ENCODE results near the gene RAD51B.
A peak's percentile ranks its signal among the peaks of the same experiment; 100 is the strongest.

RAD51B gene

DNA sequence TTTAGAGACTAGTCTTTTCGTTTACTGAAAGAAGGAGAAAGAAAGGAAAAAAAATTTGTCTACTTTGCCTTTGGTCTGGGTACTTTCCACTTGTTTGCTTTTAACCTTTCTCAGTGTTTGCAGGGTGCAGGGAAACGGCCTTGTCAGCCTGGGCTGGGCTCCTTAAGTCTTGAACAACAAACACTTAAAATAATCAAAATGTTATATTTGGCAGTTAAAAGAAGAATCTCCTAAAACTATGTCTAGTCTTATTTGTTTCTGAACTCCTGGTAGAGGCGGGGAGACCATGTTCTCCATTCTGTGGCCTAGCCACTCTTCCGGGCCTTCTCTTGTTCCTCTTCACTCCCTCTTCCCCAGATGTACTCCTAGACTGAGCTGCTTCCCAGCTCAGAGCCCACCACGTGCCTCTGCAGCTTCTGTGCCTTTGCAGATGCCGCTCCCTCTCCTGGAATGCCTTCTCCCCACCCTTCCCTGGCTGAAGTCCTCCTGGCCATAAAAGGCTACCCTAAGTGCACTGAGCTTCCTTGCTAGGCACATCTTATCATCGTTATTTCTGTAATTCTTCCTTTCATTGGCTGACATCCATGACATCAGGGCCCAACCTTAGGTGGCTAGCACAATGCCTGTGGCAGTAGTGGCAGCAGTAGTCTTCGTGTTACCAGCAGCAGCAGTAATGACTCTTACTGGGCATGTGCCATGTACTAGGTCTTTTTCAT lies 540.4 kb downstream of the RAD51B start:
- 0 out of 2 replicates have a peak, but pooled peaks have one; percentile 33 for TF ChIP-seq POLR2A (IDR thresholded peaks at IDR 0.05; ENCODE audit: low read depth, low read length)
- TF ChIP-seq POLR2AphosphoS5 (IDR thresholded peaks at IDR 0.05; ENCODE audit: low read depth, low read length) = no peak
- peak; percentile 66 for FAIRE-seq
- no peak for DNase-seq (ENCODE audit: insufficient read length)

GRCh38 chr14:68361231-68361630 lies 541.7 kb downstream of the RAD51B start:
- TF ChIP-seq POLR2A (IDR thresholded peaks at IDR 0.05; ENCODE audit: low read depth, low read length) (no peak), TAF1 (IDR thresholded peaks at IDR 0.05; ENCODE audit: borderline replicate concordance, low read depth, low read length) (no peak), POLR2AphosphoS5 (IDR thresholded peaks at IDR 0.05; ENCODE audit: low read depth, low read length) (no peak)
- FAIRE-seq (no peak), DNase-seq (ENCODE audit: insufficient read length) (no peak)

DNA sequence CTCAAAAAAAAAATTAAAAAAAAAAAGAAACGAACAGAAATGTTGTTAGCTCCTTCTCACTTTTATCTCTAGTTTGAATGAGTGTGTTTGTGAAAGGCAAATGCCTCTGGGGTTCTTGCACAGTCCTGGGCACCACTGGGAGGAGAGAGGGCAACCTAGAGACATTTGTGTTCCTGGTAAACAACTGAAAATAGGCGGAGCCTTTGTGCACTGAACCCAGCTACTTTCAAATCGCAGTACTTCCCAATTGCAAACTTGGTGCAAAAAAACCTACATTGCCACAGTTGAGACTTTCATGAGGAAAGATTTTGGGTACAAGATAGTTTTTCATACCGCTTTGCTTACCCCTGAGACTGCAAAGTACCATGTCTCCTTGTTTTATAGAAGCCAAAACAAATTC lies 543.3 kb downstream of the RAD51B start:
- FAIRE-seq (no peak), DNase-seq (ENCODE audit: insufficient read length) (no peak)
- no peak for TF ChIP-seq POLR2A (IDR thresholded peaks at IDR 0.05; ENCODE audit: low read depth, low read length)
- TF ChIP-seq TAF1 (IDR thresholded peaks at IDR 0.05; ENCODE audit: borderline replicate concordance, low read depth, low read length) = no peak

- FAIRE-seq (no peak), DNase-seq (ENCODE audit: insufficient read length) (no peak)
- TF ChIP-seq POLR2A (IDR thresholded peaks at IDR 0.05; ENCODE audit: low read depth, low read length) = no peak
- TF ChIP-seq POLR2AphosphoS5 (IDR thresholded peaks at IDR 0.05; ENCODE audit: low read depth, low read length) = no peak
- no peak for TF ChIP-seq TAF1 (IDR thresholded peaks at IDR 0.05; ENCODE audit: borderline replicate concordance, low read depth, low read length)
Measured at GRCh38 chr14:68363466-68363842, 543.9 kb downstream of the RAD51B start.

DNA sequence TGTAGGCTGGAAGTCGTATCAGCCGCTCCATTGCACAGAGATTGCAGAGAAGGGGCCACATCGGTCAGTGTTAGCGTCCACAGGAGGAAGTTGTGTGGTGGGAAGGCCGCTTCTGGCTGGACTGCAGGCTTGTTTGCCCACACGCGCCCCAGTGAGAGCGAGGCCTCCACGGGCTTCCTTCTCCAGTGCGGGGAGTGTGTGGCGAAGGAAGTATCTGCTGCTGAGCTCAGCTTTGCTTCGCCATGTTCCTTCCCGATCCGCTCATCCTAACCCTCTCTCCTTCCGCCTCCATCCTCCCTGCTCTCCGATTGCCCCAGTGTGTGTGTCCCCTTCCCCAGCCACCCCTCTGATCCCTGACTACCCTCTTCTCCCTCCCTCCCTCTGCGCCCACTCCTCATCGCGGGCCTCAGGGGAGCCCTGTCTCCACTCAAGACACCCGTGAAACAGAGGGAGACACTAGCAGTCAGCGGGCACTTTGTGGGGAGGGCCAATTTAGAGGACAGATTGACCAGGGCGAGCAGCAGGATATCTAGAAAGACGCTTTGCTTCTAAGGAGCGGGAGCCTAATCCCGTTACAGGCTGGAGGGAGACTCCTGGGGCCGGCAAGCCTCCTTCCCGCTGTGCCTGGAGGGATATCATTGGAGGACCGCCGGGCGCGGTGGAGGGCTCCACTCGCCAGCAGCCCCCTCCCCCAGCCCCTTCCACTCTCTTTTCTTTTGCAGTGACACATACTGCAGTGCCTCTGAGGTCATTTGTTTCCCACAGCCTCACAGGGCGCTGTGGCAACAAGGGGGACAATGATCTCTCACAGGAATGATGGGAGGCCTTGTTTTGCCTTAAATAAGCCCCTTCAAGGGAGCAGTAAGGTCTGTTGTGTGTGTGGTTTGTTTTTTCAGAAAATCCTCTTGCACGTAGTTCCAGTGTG lies 544.5 kb downstream of the RAD51B start:
- TF ChIP-seq POLR2AphosphoS5 (IDR thresholded peaks at IDR 0.05; ENCODE audit: low read depth, low read length) (no peak), TAF1 (IDR thresholded peaks at IDR 0.05; ENCODE audit: borderline replicate concordance, low read depth, low read length) (no peak), POLR2A (IDR thresholded peaks at IDR 0.05; ENCODE audit: low read depth, low read length) (no peak)
- no peak for FAIRE-seq
- no peak for DNase-seq (ENCODE audit: insufficient read length)

DNA sequence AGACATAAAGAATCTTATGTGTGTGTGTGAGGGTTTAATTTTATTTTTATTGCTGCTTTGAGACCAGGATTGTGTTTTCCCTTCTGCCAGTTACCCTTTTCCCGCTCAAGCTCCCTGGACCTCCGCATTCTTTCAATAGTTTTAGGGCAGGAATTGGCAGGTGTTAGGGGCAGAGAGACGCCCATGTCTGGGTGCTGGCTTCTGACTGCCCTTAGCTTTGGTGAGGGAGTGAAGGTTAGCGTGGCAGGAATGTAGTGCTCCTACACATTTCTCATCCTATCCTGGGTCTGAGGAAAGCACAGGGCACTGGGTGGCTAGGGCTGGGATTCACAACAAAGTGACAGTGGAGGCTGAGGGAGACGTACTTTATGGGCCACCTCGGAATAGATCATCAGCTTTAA lies 545.2 kb downstream of the RAD51B start:
- DNase-seq (ENCODE audit: insufficient read length) (no peak), FAIRE-seq (no peak)
- TF ChIP-seq POLR2A (IDR thresholded peaks at IDR 0.05; ENCODE audit: low read depth, low read length) (no peak), TAF1 (IDR thresholded peaks at IDR 0.05; ENCODE audit: borderline replicate concordance, low read depth, low read length) (no peak), POLR2AphosphoS5 (IDR thresholded peaks at IDR 0.05; ENCODE audit: low read depth, low read length) (no peak)

DNA sequence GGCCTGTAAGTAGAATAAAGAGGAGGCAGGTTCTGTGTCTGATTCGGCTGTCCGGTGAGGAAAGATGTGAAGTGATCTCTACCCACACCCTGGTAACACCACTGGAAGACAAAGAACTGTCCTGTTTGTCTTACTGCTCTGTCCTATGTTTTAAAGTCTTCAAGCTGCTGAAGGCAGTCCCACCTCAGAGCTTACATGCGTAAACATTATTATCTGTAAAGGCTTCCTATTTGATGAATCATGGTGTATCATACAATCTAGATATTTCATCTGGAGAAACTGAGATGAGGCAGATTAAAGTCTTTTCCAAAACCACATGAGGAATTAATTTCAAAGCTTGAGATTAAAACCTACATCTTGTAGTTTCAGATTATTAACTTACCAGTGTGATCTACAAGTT lies 545.6 kb downstream of the RAD51B start:
- DNase-seq (ENCODE audit: insufficient read length) (no peak), FAIRE-seq (no peak)
- TF ChIP-seq TAF1 (IDR thresholded peaks at IDR 0.05; ENCODE audit: borderline replicate concordance, low read depth, low read length) = no peak
- no peak for TF ChIP-seq POLR2A (IDR thresholded peaks at IDR 0.05; ENCODE audit: low read depth, low read length)
- no peak for TF ChIP-seq POLR2AphosphoS5 (IDR thresholded peaks at IDR 0.05; ENCODE audit: low read depth, low read length)

- TF ChIP-seq POLR2A (IDR thresholded peaks at IDR 0.05; ENCODE audit: low read depth, low read length) (no peak), TAF1 (IDR thresholded peaks at IDR 0.05; ENCODE audit: borderline replicate concordance, low read depth, low read length) (no peak), POLR2AphosphoS5 (IDR thresholded peaks at IDR 0.05; ENCODE audit: low read depth, low read length) (no peak)
- DNase-seq (ENCODE audit: insufficient read length) (no peak), FAIRE-seq (no peak)
Measured at GRCh38 chr14:68366656-68367055, 547.1 kb downstream of the RAD51B start.

DNA sequence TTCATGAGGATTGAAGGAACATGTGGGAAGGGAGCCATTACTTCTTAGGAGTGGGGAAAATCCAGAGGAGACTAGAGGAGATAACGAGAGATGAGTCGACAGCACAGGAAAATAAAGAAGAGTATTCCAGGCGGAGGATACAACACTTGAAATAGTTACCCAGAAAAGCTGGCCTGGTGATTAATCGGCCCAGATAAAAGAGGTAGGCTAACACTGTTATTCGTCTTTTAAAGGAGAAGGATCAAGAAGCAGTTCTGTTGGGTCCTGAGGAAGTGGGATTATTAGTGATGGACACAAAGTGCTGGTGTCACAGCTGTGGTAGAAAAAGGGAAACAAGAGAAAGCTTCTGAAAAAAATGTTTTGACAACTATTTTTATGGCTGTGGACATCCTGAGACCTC lies 548.0 kb downstream of the RAD51B start:
- DNase-seq (ENCODE audit: insufficient read length) = no peak
- TF ChIP-seq TAF1 (IDR thresholded peaks at IDR 0.05; ENCODE audit: borderline replicate concordance, low read depth, low read length) (no peak), POLR2AphosphoS5 (IDR thresholded peaks at IDR 0.05; ENCODE audit: low read depth, low read length) (no peak), POLR2A (IDR thresholded peaks at IDR 0.05; ENCODE audit: low read depth, low read length) (no peak)
- no peak for FAIRE-seq

DNA sequence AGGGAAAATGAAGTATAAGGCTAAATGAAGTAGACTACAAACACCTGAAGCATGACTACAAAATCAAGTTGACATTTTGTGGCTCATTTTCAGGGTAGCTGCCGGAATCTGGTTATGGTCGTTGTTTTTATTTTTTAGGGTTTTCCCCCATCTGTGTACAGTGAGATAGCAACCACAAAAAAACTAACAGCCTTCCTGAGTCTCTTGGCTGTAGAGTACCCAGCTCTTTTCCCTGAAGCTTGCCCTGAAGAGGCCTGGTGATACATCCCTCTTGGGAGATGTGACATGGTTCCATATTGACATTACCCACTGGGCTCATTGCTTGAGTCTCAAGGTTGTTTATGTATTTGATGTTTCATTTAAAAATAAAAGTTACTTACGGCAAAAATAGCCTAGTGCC lies 549.3 kb downstream of the RAD51B start:
- TF ChIP-seq POLR2AphosphoS5 (IDR thresholded peaks at IDR 0.05; ENCODE audit: low read depth, low read length) = no peak
- TF ChIP-seq TAF1 (IDR thresholded peaks at IDR 0.05; ENCODE audit: borderline replicate concordance, low read depth, low read length) = no peak
- TF ChIP-seq POLR2A (IDR thresholded peaks at IDR 0.05; ENCODE audit: low read depth, low read length) = no peak
- DNase-seq (ENCODE audit: insufficient read length) (no peak), FAIRE-seq (peak; percentile 88)

GRCh38 chr14:68369281-68370056 lies 549.9 kb downstream of the RAD51B start:
- TF ChIP-seq TAF1 (IDR thresholded peaks at IDR 0.05; ENCODE audit: borderline replicate concordance, low read depth, low read length) (no peak), POLR2A (IDR thresholded peaks at IDR 0.05; ENCODE audit: low read depth, low read length) (no peak), POLR2AphosphoS5 (IDR thresholded peaks at IDR 0.05; ENCODE audit: low read depth, low read length) (peak; percentile 32; the same call in 1 of the 2 replicates)
- DNase-seq (ENCODE audit: insufficient read length) (no peak), FAIRE-seq (peak; percentile 93)

Measured in GM12892 (cell line).